GM19035 (cell line): Measurements from ENCODE around the gene TCF3.

Source experiments
- ATAC-seq: cut with Tn5 transposase; IDR thresholded peaks from one replicate; pipeline ENCODE4 v1.9.1; 2021; ENCODE audit not compliant: unreplicated experiment

The TCF3 gene

GRCh38 chr19:1612114-1613086 lies 40.0 kb downstream of the TCF3 start:
- ATAC-seq = no peak

GRCh38 chr19:1611353-1611752 lies 41.1 kb downstream of the TCF3 start:
- no peak for ATAC-seq

- no peak for ATAC-seq
These were observed 41.8 kb downstream of the TCF3 start for GRCh38 chr19:1610579-1610978.

GRCh38 chr19:1609680-1610474 lies 42.5 kb downstream of the TCF3 start:
- ATAC-seq = no peak

- ATAC-seq = no peak
These were observed 43.4 kb downstream of the TCF3 start for GRCh38 chr19:1609103-1609396.

GRCh38 chr19:1608359-1609102 lies 43.9 kb downstream of the TCF3 start:
- ATAC-seq = no peak

GRCh38 chr19:1606138-1606651 lies 46.2 kb downstream of the TCF3 start:
- no peak for ATAC-seq

- peak; percentile 87 for ATAC-seq
These were observed 46.9 kb downstream of the TCF3 start, which contains the start of gene UQCR11 for GRCh38 chr19:1605236-1606137. TSS of gene UQCR11 (minus strand) at chr19:1605462. CDS start at chr19:1605409, 53 bp downstream.

GRCh38 chr19:1602091-1602707 lies 50.2 kb downstream of the TCF3 start:
- no peak for ATAC-seq

GRCh38 chr19:1601613-1602064 lies 50.8 kb downstream of the TCF3 start:
- no peak for ATAC-seq

- ATAC-seq = no peak
These were observed 53.0 kb downstream of the TCF3 start for GRCh38 chr19:1599460-1599846.

- ATAC-seq = no peak
These were observed 53.5 kb downstream of the TCF3 start for GRCh38 chr19:1598777-1599459.

- no peak for ATAC-seq
These were observed 59.0 kb downstream of the TCF3 start for GRCh38 chr19:1593501-1593772.

- peak; percentile 67 for ATAC-seq
These were observed 59.5 kb downstream of the TCF3 start, which contains the start of gene MBD3 for GRCh38 chr19:1592755-1593500. TSS of gene MBD3 (minus strand) at chr19:1592865. CDS start at chr19:1592631, 234 bp downstream.

- peak; percentile 72 for ATAC-seq
These were observed 60.2 kb downstream of the TCF3 start for GRCh38 chr19:1592024-1592754.

GRCh38 chr19:1591421-1592023 lies 60.9 kb downstream of the TCF3 start:
- no peak for ATAC-seq
